Liver (tissue), 3 donors: ENCODE measurements around the gene THOC5.

Experiments used
- CTCF ChIP-seq: fragments of 150-350 bp; IDR thresholded peaks from 2 replicates; pipeline ENCODE4 v1.5.1; 2017; ENCODE audit warnings: improper control_type of control experiment, low read depth, low read length; ENCODE audit not compliant: missing input control
- EGR1 ChIP-seq, 2 donors: IDR thresholded peaks; 2 replicates each; pipeline ENCODE4 v1.6.1; 2016 to 2018; ENCODE audit warnings: antibody characterized with exemption in 2 of 2, low read depth in 2 of 2
- TAF1 ChIP-seq: conservative IDR thresholded peaks from 2 replicates; pipeline ENCODE4 v1.6.1; 2016; ENCODE audit warnings: antibody characterized with exemption, mild to moderate bottlenecking
- donor health status: healthy.
- donor health status: healthy.

DNA sequence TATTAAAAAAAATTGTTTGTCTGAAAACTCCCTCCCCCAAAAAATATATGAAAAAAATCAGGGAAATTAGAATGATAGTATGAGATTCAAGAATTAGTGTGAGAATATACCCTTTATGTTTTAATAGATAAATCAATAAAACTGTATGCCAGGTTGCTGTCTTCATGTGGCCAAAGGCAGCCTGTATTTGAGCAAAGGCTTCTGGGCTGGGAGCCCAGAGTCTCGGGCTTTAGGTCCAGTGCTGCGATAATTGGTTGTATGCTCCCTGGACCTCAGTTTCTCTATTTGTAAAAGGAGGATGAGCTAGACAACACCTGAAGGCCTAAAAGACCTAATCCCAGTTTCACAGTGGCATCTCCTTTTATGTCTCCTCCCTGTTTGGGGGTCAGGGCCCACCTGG, 29.8 kb downstream of the THOC5 start:
- no peak for TF ChIP-seq TAF1
- TF ChIP-seq CTCF, result no peak
- TF ChIP-seq EGR1 (IDR thresholded peaks at IDR 0.05; ENCODE audit: low read depth in 2 of 2), result no peak
